Stomach (tissue), 9 donors: ENCODE results near the gene ARHGAP12. TPM values are rescaled to one million over a fixed set of nuclear protein-coding genes. Genes with fewer than 3 reads are reported as not detected.

Experiments used
- DNase-seq, 2 donors: peaks; one replicate each; pipeline versions ENCODE4 v3.0.0 to v3.0.0-alpha.2; 2013 to 2019
- H3K27ac ChIP-seq, 5 donors: fragments of 200-600 bp in 4 of 5; sonication (generic) in 4 of 5; one replicate each; pipeline ENCODE4 v1.5.1; 2013 to 2019; ENCODE audit warnings: mild to moderate bottlenecking in 1 of 5, moderate library complexity in 1 of 5
- H3K27me3 ChIP-seq, 3 donors: fragments of 200-600 bp; sonication (generic); one replicate each; pipeline ENCODE4 v1.5.1; 2017 to 2019; ENCODE audit warnings: mixed run types in 1 of 3
- H3K36me3 ChIP-seq, 4 donors: fragments of 200-600 bp; sonication (generic); 1 replicate in 3 of 4; 2 replicates in 1 of 4; pipeline ENCODE4 v1.5.1; 2016 to 2019
- H3K4me1 ChIP-seq, 4 donors: fragments of 200-600 bp; sonication (generic); one replicate each; pipeline ENCODE4 v1.5.1; 2016 to 2019
- H3K4me3 ChIP-seq, 4 donors: fragments of 200-600 bp; sonication (generic) in 3 of 4; one replicate each; pipeline ENCODE4 v1.5.1; 2016 to 2019; ENCODE audit warnings: mild to moderate bottlenecking in 1 of 4
- H3K9me3 ChIP-seq, 4 donors: fragments of 200-600 bp; sonication (generic); one replicate each; pipeline ENCODE4 v1.5.1; 2016 to 2019
- CTCF ChIP-seq, 7 experiments: fragments of 450-650 bp in 4 of 7; fragments of 200-600 bp in 3 of 7; sonication (generic) in 3 of 7; IDR thresholded peaks; one replicate each; pipeline ENCODE4 v1.5.1; 2016 to 2019; ENCODE audit warnings: antibody characterized with exemption in 7 of 7, control low read depth in 2 of 7, mild to moderate bottlenecking in 1 of 7
- EP300 ChIP-seq: sonication (generic); formaldehyde crosslinking; IDR thresholded peaks from one replicate; pipeline ENCODE4 v1.6.1; 2017; ENCODE audit warnings: antibody characterized with exemption
- POLR2A ChIP-seq, 4 donors: fragments of 450-650 bp; IDR thresholded peaks; one replicate each; pipeline ENCODE4 v1.6.1; 2016; ENCODE audit warnings: antibody characterized with exemption in 4 of 4, control low read depth in 2 of 4, mild to moderate bottlenecking in 1 of 4, moderate library complexity in 1 of 4
- POLR2AphosphoS5 ChIP-seq, 3 donors: sonication (generic); formaldehyde crosslinking; IDR thresholded peaks; one replicate each; pipeline ENCODE4 v1.6.1; 2016; ENCODE audit warnings: antibody characterized with exemption in 3 of 3
- WGBS, 5 donors: extraction: QIAGEN DNeasy Blood & Tissue Kit in 3 of 5; methylation state at CpG; one replicate each; pipeline versions ENCODE4 v1.1.5 to v1.1.7; 2013 to 2018; 5-methylcytosine and 5-hydroxymethylcytosine counted together
- intact Hi-C: fragments of 100-400 bp; cut with DNase I; formaldehyde crosslinking; loops from one replicate; pipeline ENCODE4 v1.15.1; 2023; ENCODE audit warnings: low total_unique reads
- polyA plus RNA-seq, 3 donors: library from polyadenylated mRNA; stranded (reverse); fragments of 200-250 nt; gene quantifications; one replicate each; pipeline ENCODE4 v1.2.3, GENCODE V29; 2013
- total RNA-seq, 5 donors: library from RNA; depleted of rRNA; stranded (reverse); fragments of >200 nt; gene quantifications; one replicate each; pipeline versions ENCODE4 v1.1.0 to v1.2.3, GENCODE V29; 2014 to 2016
- donor health status: healthy with polysubstance abuse.
- donor health status: Bipolar disorder and iron deficiency.
- donor health status: healthy.

The ARHGAP12 gene
- total and polyA plus RNA-seq, 8 donors: 9.8 to 343 (median 27.9) TPM

- H3K27me3 ChIP-seq: no peaks in the 10 kb centered on the region
- no peak overlapping the region for H3K27ac ChIP-seq
- intact Hi-C loops: no loop called here
- WGBS, 5 donors: 88 to 94% (median 91%) methylated on average over 1 of the region's 1 CpG
- peaks cover 0 to 13% (median 6%) of the 10 kb centered on the region in 4 donors for H3K4me1 ChIP-seq
- no peak overlapping the region for H3K4me3 ChIP-seq
- H3K36me3 ChIP-seq: peaks cover 0 to 25% (median 6%) of the 10 kb centered on the region in 4 donors
- no peak for DNase-seq
- no peak for TF ChIP-seq CTCF (IDR thresholded peaks at IDR 0.05)
- no peak for TF ChIP-seq POLR2A (IDR thresholded peaks at IDR 0.05)
- TF ChIP-seq POLR2AphosphoS5 (IDR thresholded peaks at IDR 0.05): no peak
- TF ChIP-seq EP300: no peak
- H3K9me3 ChIP-seq: no peaks in the 10 kb centered on the region
Measured at GRCh38 chr10:31838065-31838464, 90.6 kb downstream of the ARHGAP12 start.

- H3K4me3 ChIP-seq: no peak overlapping the region
- WGBS, 5 donors: 68 to 80% (median 72%) methylated on average over 9 of the region's 9 CpGs
- H3K27me3 ChIP-seq: no peaks in the 10 kb centered on the region
- peaks cover 0 to 13% (median 6%) of the 10 kb centered on the region in 4 donors for H3K4me1 ChIP-seq
- peak in 1 of 2 donors; percentile 55 for DNase-seq
- no peaks in the 10 kb centered on the region for H3K9me3 ChIP-seq
- H3K27ac ChIP-seq: no peak overlapping the region
- peak in 5 of 7 experiments; percentile 17 to 48 (median 42) for TF ChIP-seq CTCF (IDR thresholded peaks at IDR 0.05)
- TF ChIP-seq EP300: no peak
- intact Hi-C loops: no loop called here
- H3K36me3 ChIP-seq: peaks cover 0 to 25% (median 6%) of the 10 kb centered on the region in 4 donors
Measured at GRCh38 chr10:31836569-31837406, 91.8 kb downstream of the ARHGAP12 start.

GRCh38 chr10:31833753-31834152 lies 94.9 kb downstream of the ARHGAP12 start:
- Histone ChIP-seq H3K27me3 (no peaks in the 10 kb centered on the region), H3K27ac (no peak overlapping the region), H3K4me1 (peaks cover 0 to 13% (median 6%) of the 10 kb centered on the region in 4 donors), H3K9me3 (no peaks in the 10 kb centered on the region), H3K4me3 (no peak overlapping the region), H3K36me3 (peaks cover 0 to 17% (median 4%) of the 10 kb centered on the region in 4 donors)
- intact Hi-C loops: no loop called here
- TF ChIP-seq EP300: no peak
- TF ChIP-seq CTCF (IDR thresholded peaks at IDR 0.05): no peak
- TF ChIP-seq POLR2AphosphoS5 (IDR thresholded peaks at IDR 0.05): no peak
- no peak for TF ChIP-seq POLR2A (IDR thresholded peaks at IDR 0.05)
- no peak for DNase-seq

GRCh38 chr10:31832261-31832660 lies 96.4 kb downstream of the ARHGAP12 start:
- no peak for DNase-seq
- no peak for TF ChIP-seq EP300
- TF ChIP-seq CTCF (IDR thresholded peaks at IDR 0.05): no peak
- TF ChIP-seq POLR2A (IDR thresholded peaks at IDR 0.05): no peak
- TF ChIP-seq POLR2AphosphoS5 (IDR thresholded peaks at IDR 0.05): no peak
- intact Hi-C loops: no loop called here
- Histone ChIP-seq H3K4me1 (peaks cover 0 to 10% (median 5%) of the 10 kb centered on the region in 4 donors), H3K27me3 (no peaks in the 10 kb centered on the region), H3K36me3 (peaks cover 0 to 7% (median 2%) of the 10 kb centered on the region in 4 donors), H3K27ac (no peak overlapping the region), H3K9me3 (no peaks in the 10 kb centered on the region), H3K4me3 (no peak overlapping the region)
- 85 to 94% (median 92%) methylated on average over 1 of the region's 1 CpG for WGBS, 5 donors
